Epithelial cell of esophagus (primary cell): ENCODE measurements around the gene SARDH.

Experiments
- DNase-seq: peaks from one replicate; pipeline ENCODE4 v3.0.0; 2010; ENCODE audit warnings: low read depth
- H3K4me3 ChIP-seq: 2 replicates; pipeline ENCODE4 v1.5.1; 2011; ENCODE audit warnings: mild to moderate bottlenecking, low read length, control low read depth
- CTCF ChIP-seq: IDR thresholded peaks from 2 replicates; pipeline ENCODE4 v1.5.1; 2011; ENCODE audit warnings: low read depth, mild to moderate bottlenecking, low read length, control low read depth, inconsistent platforms; ENCODE audit not compliant: insufficient read depth; ENCODE audit errors: missing control alignments

SARDH gene

GRCh38 chr9:133665096-133665495, 73.1 kb downstream of the SARDH start:
- TF ChIP-seq CTCF: no peak

GRCh38 chr9:133664173-133665050, 73.7 kb downstream of the SARDH start:
- no peak overlapping the region for H3K4me3 ChIP-seq
- DNase-seq: no peak
- no peak for TF ChIP-seq CTCF

More at GRCh38 chr9:133665096-133665495, 73.1 kb downstream of the SARDH start:
- DNase-seq: no peak
- H3K4me3 ChIP-seq: no peak overlapping the region

- DNase-seq: no peak
- TF ChIP-seq CTCF: no peak
- no peak overlapping the region for H3K4me3 ChIP-seq
Measured at GRCh38 chr9:133661846-133662540, 76.2 kb downstream of the SARDH start.

GRCh38 chr9:133659516-133659915, 78.6 kb downstream of the SARDH start:
- DNase-seq: no peak
- no peak overlapping the region for H3K4me3 ChIP-seq
- no peak for TF ChIP-seq CTCF

DNA sequence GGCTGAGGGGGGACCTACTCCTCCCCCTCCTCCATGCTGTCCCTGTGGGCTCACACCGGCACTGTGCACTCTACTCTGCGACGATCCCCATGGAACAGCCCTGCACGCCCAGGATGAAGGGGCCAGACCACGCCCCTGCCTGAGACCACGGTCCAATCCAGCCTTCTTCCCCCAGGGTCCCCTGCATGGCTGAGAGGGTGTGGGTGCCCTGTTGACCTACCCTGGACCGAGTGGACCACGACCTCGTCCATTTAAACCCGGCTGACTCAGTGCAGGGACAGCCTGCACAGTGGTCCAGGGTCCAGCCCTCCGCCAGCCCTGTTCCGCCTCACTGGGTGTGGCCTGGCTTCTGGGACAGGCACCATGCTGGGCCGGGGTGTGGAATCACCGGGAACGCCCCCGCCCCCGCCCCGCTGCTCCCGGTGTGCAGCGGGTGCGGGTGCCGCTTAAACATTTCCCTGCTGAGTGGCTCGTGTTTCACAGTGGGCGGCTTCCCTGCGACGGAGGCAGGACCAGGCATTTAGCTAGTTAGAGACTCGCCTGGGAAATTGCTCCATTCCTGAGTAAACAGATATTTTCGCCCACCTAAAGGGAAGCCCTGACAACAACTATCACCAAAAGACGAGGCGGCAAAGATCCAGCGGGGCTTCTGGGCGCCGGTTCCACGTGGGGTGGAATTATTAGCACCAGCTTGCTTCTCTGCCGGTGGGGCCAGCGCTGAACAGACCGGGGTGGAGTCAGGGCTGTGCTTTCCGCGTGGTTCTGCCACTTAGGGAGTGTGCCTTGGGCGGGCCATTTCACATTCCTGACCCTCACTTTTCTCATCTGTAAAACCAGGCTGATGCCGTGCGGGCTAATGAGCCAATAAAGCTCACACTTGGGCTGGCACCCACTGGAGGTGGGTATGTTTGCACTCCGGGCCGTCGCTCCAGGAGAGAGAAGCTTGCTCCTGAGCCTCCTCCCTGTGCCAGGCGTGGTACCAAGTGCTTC, 79.4 kb downstream of the SARDH start:
- no peak overlapping the region for H3K4me3 ChIP-seq
- peak; percentile 24 for DNase-seq
- no peak for TF ChIP-seq CTCF

DNA sequence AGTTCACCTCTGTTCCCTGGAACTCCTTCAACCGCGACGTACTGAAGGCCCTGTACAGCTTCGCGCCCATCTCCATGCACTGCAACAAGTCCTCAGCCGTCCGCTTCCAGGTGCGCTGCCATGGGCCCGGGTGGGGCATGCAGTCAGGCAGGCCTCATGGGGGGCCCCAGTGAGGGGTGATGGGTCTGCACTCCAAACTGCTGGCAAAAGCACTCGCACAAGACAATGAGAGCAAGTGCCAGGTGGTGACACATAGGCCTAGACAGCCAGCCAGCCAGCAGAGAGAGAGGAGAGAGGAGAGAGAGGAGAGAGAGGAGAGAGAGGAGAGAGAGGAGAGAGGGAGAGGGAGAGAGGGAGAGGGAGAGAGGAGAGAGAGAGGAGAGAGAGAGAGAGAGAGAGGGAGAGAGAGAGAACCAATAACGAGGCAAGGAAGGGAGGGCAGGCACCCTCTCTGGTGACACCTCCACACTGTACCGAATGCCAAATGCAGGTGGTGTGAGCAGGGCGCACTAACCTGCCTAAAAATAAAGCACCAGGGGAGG, 81.0 kb downstream of the SARDH start:
- DNase-seq: no peak
- no peak for TF ChIP-seq CTCF
- no peak overlapping the region for H3K4me3 ChIP-seq
